HG03097 (cell line): ENCODE measurements around the gene PDGFD.
A peak's percentile ranks its signal among the peaks of the same experiment; 100 is the strongest.

Experiments
- ATAC-seq: cut with Tn5 transposase; IDR thresholded peaks from one replicate; pipeline ENCODE4 v1.9.1; 2021; ENCODE audit not compliant: unreplicated experiment, low FRiP score

Gene PDGFD

DNA sequence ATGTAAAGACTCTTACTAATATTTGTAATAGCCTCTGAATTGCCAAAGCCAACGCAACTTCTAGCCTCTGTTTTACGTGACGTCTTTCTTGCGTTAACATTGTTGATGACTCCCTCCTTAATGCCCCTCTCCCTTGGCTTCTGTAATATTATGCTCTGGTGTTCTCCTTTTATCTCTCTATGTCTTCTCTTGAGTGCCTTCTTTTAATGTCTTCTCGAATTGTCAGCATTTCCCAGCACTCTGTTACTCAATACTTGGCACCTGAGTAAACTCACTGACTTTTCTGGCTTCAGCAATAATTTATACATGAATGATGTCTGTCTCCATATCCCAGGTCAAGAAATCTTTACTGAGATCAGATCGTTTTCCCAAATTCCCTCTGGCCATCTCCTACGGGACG, 196.0 kb downstream of the PDGFD start:
- ATAC-seq = no peak

DNA sequence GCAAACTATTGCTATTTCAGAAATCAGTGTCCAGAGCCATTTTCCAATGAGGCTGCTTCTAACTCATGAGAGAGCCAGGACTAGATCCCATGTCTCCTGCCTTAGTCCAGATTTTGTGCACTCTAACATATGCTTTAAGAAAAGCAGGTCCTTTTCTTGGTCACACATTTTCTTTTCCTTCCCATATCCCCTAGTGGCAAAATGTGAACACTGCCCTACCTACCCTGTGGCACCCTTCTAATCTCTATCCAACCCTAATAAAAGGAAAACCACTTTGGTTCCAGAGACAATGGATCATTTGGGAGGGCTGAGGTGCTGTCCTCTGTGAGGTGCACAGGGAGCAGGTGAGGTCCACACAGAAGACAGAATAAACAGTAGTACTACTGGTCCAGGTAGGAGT, 199.6 kb downstream of the PDGFD start:
- ATAC-seq = no peak

- ATAC-seq = no peak
These were observed 200.3 kb downstream of the PDGFD start for GRCh38 chr11:103963648-103964047.

DNA sequence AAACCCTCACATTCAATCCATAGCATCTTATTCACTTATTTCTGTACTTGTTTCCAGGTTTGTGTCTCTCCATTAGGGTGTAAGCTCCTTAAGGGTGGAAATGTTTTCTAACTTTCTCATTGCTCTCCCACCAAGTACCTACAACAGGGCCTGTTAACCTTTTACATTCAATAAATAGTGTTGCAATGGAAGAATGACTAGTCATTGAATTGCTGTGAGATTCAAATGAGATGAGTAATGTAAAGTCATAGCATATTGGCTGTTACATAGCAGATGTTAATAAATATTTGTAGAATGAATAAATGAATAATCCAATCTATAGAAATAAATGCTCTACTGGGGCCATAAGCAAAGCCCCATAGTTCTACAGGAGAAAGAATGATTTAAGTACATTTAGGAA, 202.9 kb downstream of the PDGFD start:
- ATAC-seq = no peak

DNA sequence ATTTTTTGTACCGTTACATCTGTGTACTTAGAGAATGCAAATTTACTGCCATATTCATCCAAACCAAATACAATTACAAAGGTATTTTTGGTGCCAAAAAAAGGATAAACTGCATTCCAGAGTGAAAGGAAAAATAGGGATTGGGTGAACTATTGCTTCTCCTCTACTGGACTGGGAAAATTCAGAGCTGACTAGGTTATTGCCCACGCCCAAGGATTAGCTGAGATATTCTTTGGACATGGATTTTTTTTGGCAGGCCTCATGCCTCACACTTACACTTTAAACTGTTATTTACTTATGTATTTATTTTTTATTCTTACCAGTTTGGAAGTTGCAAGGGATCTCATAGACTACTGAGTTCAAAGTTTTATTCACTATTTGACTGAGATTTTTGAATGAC, 203.8 kb downstream of the PDGFD start:
- no peak for ATAC-seq

GRCh38 chr11:103959279-103959942, 204.5 kb downstream of the PDGFD start:
- peak; percentile 96 for ATAC-seq

DNA sequence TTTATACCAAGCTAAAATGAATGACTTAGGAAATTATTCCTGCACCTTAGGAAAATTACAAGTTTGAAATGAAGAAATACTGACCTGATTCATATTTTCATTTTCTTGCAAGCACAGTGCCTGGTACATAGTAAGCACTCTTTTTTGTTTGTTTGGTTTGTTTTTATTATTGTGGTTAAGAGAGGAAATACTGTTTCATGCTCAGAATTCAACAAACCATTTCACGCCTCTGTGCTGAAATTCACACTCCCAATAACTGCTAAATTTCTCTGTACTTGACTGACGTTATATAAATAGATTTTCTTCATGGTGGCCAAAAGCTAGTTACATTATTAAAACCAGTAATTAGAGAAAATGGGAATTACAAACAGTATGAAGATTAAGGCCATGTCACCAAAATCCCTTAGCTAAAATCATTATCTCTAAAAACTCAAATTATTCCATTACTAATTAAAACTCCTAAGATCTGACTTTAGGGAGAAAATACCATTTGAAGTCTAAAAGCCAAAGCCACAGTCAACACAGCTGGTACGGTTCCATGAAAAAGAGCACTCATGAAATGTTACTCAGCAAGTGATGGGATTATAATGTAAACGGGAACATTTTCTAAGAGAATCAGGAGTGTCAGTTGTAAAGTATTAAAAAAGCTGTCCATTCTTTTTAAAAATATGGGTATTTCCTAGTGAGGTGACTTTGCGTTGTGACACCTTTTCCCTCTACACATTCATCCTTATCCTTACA, 205.3 kb downstream of the PDGFD start:
- ATAC-seq = peak; percentile 37

DNA sequence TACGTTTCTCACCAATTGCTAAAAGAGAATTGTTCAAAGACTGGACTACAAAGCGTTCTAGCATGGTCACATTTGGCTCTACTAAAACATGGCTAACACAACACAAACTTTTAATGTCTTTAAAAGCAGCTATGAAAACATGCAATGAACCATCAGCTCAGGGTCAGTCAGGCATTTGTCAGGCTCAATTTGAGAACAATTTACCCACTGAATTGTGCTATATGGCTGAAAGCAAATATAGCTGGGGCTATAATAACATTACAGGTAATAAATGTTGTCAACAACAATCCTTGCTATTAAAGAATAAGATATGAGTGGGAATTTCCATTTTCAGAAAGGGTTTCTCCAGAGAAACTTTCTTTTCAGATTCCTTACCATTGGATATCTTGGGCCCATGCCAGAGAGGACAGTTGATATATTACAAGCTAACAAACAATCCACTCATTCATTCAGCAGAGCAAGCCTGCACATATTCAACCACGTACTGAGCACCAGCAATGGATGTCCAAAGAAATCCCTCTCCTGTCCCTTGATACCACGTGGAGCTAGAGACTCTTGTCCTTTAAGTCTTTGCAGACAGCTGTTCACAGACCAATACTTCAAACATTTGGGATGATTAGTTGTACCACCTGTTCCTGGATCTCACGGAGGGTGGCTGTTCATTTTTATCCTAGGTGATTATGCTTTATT, 210.0 kb downstream of the PDGFD start:
- no peak for ATAC-seq

DNA sequence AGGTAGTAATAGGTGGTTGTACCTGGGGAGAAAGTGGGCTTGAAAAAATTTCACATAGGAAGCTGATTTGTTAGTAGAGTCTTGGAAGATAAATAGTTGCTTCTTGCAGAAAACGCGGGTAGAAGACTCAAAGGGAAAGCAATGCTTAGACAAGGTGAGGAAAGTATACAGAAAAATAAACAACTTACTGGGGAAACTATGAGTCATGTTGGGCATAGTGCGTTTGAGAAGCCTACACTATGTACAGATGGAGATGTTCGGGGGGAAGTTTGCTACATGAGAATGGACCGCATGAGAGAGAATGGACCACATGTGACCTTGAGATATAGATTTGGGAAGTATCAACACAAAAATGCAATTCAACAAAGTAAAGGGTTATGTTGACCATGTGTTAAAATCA, 214.2 kb downstream of the PDGFD start:
- ATAC-seq = no peak

DNA sequence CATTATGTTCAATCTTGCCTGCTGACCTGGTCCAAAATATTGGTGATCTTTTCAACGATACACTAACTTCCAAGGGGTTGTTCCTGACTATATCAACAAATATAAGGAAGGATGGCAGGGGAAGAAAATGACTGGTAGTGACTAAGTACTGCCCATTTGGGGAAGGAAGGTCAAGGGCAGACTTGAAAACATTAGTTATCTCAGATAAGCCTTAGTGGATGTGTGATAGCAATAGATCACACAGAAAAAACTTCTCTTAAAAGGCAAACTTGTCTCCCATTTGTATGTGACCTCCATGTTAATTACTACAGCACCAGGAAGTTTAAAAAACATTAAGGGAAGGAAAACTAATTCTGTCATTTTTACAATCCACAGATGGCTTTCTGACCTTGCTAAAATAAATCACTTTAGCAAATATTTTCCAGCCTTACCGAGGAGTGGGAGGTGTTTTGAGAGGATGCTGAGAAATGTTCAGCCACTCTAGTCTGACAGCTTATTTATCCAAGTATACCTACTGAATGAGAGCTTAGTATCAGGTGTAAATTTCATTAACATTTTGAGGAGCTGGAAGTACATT, 215.7 kb downstream of the PDGFD start:
- ATAC-seq = no peak

GRCh38 chr11:103947546-103947919, 216.4 kb downstream of the PDGFD start:
- no peak for ATAC-seq

- ATAC-seq = no peak
These were observed 217.0 kb downstream of the PDGFD start for GRCh38 chr11:103946793-103947545.

- ATAC-seq = no peak
These were observed 219.6 kb downstream of the PDGFD start for GRCh38 chr11:103944251-103944940.

GRCh38 chr11:103942646-103943045, 221.3 kb downstream of the PDGFD start:
- ATAC-seq = no peak

GRCh38 chr11:103940551-103940950, 223.4 kb downstream of the PDGFD start:
- no peak for ATAC-seq

DNA sequence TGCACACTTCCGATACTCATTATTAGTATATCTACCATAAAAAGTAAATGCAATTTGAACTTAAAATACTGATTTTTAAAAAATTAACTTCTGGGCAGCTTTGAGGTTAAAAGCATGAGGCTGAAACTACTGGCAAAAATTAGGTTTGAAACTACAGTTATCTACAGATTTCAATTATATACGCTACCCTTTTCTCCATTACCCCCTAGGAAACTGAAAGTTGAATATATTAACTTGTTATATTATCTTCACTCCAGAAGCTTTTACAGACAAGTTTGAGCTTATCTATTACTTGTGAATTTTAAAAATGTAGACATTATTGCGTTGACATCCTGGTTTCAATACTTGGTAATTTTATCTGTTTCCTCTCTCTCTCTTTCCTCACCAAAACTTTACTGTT, 224.3 kb downstream of the PDGFD start:
- peak; percentile 64 for ATAC-seq

- no peak for ATAC-seq
These were observed 227.9 kb downstream of the PDGFD start for GRCh38 chr11:103936059-103936458.

DNA sequence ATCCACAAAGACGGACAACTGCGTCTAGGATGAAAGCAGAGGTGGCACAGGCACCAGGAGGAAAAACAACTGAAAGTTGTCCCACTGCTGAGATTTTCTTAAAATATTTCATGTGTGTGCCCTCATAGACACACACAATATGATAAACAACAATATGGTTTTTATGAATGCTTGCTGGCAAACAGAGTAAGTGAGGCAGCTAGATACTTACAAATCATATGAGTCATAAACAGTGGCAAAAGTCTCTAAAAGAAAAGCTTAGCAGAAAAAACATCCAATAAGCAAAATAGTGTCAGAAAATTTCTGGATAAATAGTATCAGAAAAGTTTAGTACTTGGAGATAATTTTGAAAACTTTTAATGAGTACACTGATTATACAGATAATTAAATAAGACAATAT, 228.7 kb downstream of the PDGFD start:
- ATAC-seq = no peak

DNA sequence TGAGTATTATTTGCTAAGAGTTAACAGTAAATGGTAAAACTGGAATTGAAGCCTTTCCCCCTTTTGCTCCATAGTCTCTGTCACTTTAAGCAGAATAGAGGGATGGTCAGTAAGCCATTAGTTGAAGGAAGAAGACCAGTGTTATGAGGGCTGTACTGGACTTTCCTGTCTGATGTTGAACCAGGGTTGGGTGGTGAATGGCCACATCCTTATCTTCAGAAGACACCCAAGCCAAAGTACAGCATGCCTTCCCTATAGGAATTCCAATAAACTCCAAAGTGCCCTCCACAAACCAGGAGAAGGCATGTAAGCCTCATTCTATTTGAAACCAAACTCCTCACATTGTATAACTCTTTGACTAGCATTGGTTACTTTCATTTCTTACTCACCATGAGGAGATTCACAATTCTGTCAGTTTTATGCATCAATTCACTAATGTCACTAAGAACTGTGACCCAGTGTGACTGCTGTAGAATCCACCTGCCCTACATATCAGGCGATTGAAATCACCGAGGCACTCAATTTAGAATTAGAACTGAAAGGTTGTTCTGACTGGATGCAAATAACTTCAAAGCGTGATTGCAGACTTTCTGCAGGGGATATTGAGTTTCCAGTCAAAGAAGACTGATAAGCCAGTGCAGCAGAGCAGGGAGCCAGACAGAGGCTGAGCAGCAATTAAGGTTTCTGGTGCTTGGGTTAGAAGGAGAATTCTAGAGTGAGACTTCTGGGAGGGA, 234.6 kb downstream of the PDGFD start:
- peak; percentile 90 for ATAC-seq

GRCh38 chr11:103928802-103929161, 235.2 kb downstream of the PDGFD start:
- ATAC-seq = no peak
